SK-N-MC (cell line): Measurements from ENCODE around the gene IER3.

Experiments
- DNase-seq: peaks from one replicate; pipeline ENCODE4 v3.0.0-alpha.2; 2011; ENCODE audit warnings: low read depth, low spot score
- H3K27ac ChIP-seq: fragments of 200-600 bp; sonication (generic); 2 replicates; pipeline ENCODE4 v1.5.1; 2016; ENCODE audit warnings: mixed run types
- H3K36me3 ChIP-seq: fragments of 200-600 bp; sonication (generic); 2 replicates; pipeline ENCODE4 v1.6.1; 2017; ENCODE audit warnings: antibody characterized with exemption, low read length, mixed read lengths; ENCODE audit not compliant: insufficient read depth
- H3K4me3 ChIP-seq: fragments of 200-600 bp; sonication (generic); 2 replicates; pipeline ENCODE4 v1.5.1; 2016
- H3K9ac ChIP-seq: fragments of 200-600 bp; sonication (generic); 2 replicates; pipeline ENCODE4 v1.8.0; 2017; ENCODE audit warnings: mixed run types, mixed read lengths; ENCODE audit not compliant: insufficient read length
- H3K9me3 ChIP-seq: fragments of 200-600 bp; sonication (generic); 2 replicates; pipeline ENCODE4 v1.6.1; 2017; ENCODE audit warnings: low read depth, mild to moderate bottlenecking, antibody characterized with exemption, low read length, moderate library complexity, mixed read lengths
- EZH2 ChIP-seq: fragments of 200-600 bp; sonication (generic); IDR thresholded peaks from one replicate; pipeline ENCODE4 v1.6.1; 2017; ENCODE audit warnings: antibody characterized with exemption
- FOXP2 ChIP-seq: optimal IDR thresholded peaks from 2 replicates; pipeline ENCODE3; 2011; ENCODE audit warnings: mild to moderate bottlenecking, moderate library complexity; ENCODE audit not compliant: insufficient read depth; ENCODE audit errors: extremely low read length, control extremely low read depth
- POLR2AphosphoS5 ChIP-seq: IDR thresholded peaks from 2 replicates; pipeline ENCODE4 v1.6.1; 2012; ENCODE audit warnings: mild to moderate bottlenecking, low read depth, low read length, borderline replicate concordance

The IER3 gene

DNA sequence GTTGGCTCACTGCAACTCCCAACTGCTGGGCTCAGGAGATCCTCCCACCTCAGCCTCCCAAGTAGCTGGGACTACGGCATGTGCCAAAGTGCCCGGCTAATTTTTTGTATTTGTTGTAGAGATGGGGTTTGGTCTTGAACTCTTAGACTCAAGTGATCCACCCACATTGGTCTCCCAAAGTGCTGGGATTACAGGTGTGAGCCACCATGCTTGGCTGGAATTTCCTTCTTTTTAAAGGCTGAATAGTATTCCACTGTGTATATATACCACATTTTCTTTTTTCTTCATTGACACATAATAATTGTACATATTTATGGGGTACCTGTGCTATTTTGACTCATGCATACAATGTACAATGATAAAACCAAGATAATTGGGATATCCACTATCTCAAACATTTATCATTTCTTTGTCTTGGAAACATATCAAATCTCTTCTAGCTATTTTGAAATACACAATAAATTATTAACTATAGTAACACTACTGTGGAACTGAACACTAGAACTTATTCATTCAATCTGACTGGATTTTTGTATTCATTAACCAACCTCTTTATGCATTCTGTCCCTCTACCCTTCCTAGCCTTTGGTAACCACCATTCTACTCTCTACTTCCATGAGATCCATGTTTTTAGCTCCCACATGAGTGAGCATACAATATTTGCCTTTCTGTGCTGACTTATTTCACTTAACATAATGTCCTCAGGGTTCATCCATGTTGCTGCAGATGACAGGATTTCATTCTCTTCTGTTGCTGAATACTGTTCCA is 35.1 kb downstream of the IER3 start:
- Histone ChIP-seq H3K9me3 (no peaks in the 10 kb centered on the region), H3K27ac (no peak overlapping the region), H3K4me3 (no peak overlapping the region), H3K36me3 (peaks cover 49% of the 10 kb centered on the region), H3K9ac (no peak overlapping the region)
- no peak for TF ChIP-seq FOXP2
- no peak for TF ChIP-seq POLR2AphosphoS5
- no peak for TF ChIP-seq EZH2
- no peak for DNase-seq

DNA sequence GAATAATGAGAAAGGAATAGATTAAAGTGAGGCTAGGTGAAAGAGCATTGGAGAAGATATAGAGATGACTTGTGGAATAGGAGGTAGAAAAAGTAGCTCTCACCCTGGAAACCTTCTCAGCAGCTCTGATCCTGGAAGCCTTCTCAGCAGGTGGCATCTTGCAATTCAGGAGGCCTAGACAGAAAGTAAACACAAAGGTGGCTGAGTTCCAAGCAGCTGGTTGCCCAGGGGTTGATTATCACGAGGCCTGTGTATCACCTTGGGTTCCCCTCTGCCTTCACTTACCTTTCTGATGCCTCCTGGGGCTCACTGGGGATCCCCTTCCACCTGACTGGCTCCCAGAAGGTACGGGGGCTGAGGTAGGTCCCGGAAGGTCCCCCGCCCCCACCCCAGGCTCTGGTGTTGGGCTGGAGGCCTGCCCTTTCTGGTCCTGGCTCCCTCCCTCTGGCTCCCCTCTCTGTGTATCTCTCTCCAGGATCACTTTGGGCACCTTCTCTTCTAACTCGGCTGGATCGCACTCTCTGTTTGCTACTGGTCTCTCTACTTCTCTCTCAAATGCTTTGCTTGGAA is 37.0 kb downstream of the IER3 start:
- peak overlapping the region; percentile 13 for H3K9ac ChIP-seq
- H3K27ac ChIP-seq = peak overlapping the region; percentile 20; the same call in 1 of the 2 replicates
- H3K36me3 ChIP-seq = peaks cover 43% of the 10 kb centered on the region; the same call in 1 of the 2 replicates
- H3K9me3 ChIP-seq = no peaks in the 10 kb centered on the region
- no peak overlapping the region for H3K4me3 ChIP-seq
- TF ChIP-seq EZH2 (no peak), POLR2AphosphoS5 (no peak)
- no peak for DNase-seq

DNA sequence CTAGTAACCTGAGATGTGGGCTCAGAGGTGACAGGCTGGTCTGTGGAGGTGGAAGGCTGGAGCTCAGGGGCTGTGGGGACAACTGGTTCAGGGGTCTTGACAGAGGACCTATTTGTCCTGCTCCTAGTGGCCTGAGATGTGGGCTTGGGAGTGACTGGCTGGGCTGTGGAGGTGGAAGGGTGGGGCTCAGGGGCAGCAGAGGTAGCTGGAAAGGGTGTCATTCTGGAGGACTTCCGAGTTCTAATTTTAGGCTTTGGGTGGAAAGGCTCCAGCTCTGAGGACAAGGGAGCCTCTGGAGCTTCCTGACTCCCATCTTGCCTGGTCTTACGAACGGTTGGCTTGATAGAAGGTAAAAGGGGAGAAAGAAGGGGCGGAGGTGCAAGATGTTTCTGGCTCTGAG is 38.7 kb downstream of the IER3 start:
- Histone ChIP-seq H3K36me3 (peaks cover 30% of the 10 kb centered on the region; the same call in 1 of the 2 replicates), H3K27ac (no peak overlapping the region), H3K4me3 (no peak overlapping the region), H3K9me3 (no peaks in the 10 kb centered on the region), H3K9ac (no peak overlapping the region)
- TF ChIP-seq EZH2 (no peak), FOXP2 (no peak), POLR2AphosphoS5 (no peak)
- DNase-seq = no peak

DNA sequence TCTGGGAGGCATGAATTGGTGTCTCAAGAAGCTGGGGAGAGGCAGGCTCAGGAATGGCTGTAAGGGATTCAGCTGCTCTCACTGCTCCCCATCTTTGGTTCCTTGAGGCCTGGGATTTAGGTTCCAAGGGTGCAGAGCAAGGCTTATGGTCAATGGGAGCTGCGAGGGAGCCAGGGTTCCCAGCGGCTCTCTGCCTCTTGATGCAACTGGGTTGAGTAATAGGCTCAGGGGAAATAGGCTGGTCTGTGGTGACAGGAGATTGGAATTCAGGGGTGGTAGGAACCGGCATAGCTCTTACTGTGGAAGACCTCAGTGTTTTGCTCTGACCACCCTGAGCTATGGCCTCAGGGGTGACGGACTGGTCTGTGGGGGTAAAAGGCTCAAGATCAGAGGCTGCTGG is 40.5 kb downstream of the IER3 start:
- no peaks in the 10 kb centered on the region for H3K9me3 ChIP-seq
- H3K9ac ChIP-seq = no peak overlapping the region
- no peak overlapping the region for H3K27ac ChIP-seq
- H3K36me3 ChIP-seq = peaks cover 26% of the 10 kb centered on the region; the same call in 1 of the 2 replicates
- TF ChIP-seq EZH2 = no peak
- TF ChIP-seq POLR2AphosphoS5 = no peak
- no peak for TF ChIP-seq FOXP2
- H3K4me3 ChIP-seq = no peak overlapping the region
- no peak for DNase-seq

DNA sequence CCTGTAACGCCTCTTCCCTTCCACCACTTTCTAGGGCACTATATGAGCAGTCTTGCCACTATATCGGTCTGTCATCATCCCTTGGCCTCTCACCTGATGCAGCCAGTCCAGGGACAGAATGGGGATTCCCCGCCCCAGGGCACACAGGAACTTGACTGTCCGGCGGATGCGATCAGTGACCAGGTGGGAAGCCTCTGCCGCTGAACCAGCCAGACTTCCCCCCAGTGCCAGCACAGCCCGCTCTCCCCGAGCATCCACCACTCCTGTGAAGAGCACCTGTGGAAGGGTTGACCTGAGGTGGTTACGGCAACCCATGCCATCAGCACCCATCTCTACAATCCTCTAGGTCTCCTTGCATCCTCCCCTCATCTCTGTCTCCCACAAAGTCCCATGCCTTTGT is 41.3 kb downstream of the IER3 start:
- no peaks in the 10 kb centered on the region for H3K9me3 ChIP-seq
- H3K36me3 ChIP-seq = peaks cover 25% of the 10 kb centered on the region; the same call in 1 of the 2 replicates
- H3K9ac ChIP-seq = no peak overlapping the region
- no peak for TF ChIP-seq POLR2AphosphoS5
- no peak for TF ChIP-seq FOXP2
- no peak for TF ChIP-seq EZH2
- no peak overlapping the region for H3K27ac ChIP-seq
- DNase-seq = no peak
- no peak overlapping the region for H3K4me3 ChIP-seq

DNA sequence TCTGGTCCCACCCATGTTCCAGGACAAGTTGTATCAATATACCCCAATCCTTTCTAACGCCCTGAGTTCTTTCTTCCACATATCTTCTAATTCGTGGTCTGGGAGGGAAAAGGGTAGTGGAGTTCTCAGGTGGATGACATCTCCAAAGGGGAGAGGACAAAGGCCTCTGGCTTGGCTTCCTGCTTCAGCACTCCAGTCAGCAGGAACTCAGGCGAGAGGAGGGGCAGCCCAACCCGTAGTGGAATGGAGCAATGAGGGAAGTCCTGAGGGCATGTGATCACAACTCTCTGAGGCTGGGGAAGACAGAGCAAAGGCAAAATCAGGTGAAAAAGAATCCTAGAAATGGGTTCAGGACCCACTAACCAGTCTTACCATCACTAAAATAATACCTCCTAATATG is 44.0 kb downstream of the IER3 start:
- no peak overlapping the region for H3K27ac ChIP-seq
- no peak overlapping the region for H3K4me3 ChIP-seq
- peaks cover 22% of the 10 kb centered on the region; the same call in 1 of the 2 replicates for H3K36me3 ChIP-seq
- no peak overlapping the region for H3K9ac ChIP-seq
- H3K9me3 ChIP-seq = no peaks in the 10 kb centered on the region
- DNase-seq = no peak
- TF ChIP-seq FOXP2 = no peak
- no peak for TF ChIP-seq POLR2AphosphoS5
- TF ChIP-seq EZH2 = no peak

DNA sequence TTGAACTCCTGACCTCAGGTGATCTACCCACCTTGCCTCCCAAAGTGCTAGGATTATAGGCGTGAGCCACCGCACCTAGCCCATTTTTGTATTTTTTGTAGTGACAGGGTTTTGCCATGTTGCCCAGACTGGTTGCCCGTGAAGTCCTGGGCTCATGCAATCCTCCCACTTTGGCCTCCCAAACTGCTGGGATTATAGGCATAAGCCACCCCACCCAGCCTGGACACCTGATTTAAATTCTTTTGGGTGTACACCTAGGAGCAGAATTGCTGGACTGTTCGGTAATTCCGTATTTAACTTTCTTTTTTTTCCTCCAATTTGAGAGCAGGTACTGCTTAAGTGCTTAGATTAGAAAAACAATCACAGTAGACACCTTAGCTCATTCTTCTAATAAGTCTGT is 47.9 kb downstream of the IER3 start:
- TF ChIP-seq FOXP2 (no peak), POLR2AphosphoS5 (no peak), EZH2 (no peak)
- no peak overlapping the region for H3K27ac ChIP-seq
- no peak overlapping the region for H3K4me3 ChIP-seq
- H3K9me3 ChIP-seq = no peaks in the 10 kb centered on the region
- no peak overlapping the region for H3K9ac ChIP-seq
- DNase-seq = no peak
- H3K36me3 ChIP-seq = peaks cover 3% of the 10 kb centered on the region; the same call in 1 of the 2 replicates
